ENCODE measurements around the gene PNPLA7. TPM values are rescaled to one million over a fixed set of nuclear protein-coding genes. Genes with fewer than 3 reads are reported as not detected.

Gene PNPLA7
- total RNA-seq, 2 experiments from 2014 or later = 1.5 to 10.2 TPM

GRCh38 chr9:137500666-137501397 lies 49.4 kb downstream of the PNPLA7 start:
- ChIA-PET POLR2A (no interaction called here), CTCF (ENCODE audit: unreplicated experiment) (no interaction called here)
- no peaks in the 10 kb centered on the region for H4K20me1 ChIP-seq (ENCODE audit: insufficient read depth, low read length)
- H3K4me1 ChIP-seq (ENCODE audit: insufficient read depth, low read length, poor library complexity, severe bottlenecking) = no peaks in the 10 kb centered on the region
- no peak for DNase-seq (ENCODE audit: low spot score)
- BruUV-seq (replicated peaks) = no TSS peak
- no peak overlapping the region for H3K27ac ChIP-seq (ENCODE audit: low read depth, low read length, poor library complexity, severe bottlenecking)
- TF ChIP-seq EZH2phosphoT487 (IDR thresholded peaks at IDR 0.05; ENCODE audit: borderline replicate concordance, low read depth, low read length) = no peak
- TF ChIP-seq, protein P1, sequence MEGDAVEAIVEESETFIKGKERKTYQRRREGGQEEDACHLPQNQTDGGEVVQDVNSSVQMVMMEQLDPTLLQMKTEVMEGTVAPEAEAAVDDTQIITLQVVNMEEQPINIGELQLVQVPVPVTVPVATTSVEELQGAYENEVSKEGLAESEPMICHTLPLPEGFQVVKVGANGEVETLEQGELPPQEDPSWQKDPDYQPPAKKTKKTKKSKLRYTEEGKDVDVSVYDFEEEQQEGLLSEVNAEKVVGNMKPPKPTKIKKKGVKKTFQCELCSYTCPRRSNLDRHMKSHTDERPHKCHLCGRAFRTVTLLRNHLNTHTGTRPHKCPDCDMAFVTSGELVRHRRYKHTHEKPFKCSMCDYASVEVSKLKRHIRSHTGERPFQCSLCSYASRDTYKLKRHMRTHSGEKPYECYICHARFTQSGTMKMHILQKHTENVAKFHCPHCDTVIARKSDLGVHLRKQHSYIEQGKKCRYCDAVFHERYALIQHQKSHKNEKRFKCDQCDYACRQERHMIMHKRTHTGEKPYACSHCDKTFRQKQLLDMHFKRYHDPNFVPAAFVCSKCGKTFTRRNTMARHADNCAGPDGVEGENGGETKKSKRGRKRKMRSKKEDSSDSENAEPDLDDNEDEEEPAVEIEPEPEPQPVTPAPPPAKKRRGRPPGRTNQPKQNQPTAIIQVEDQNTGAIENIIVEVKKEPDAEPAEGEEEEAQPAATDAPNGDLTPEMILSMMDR (conservative IDR thresholded peaks at IDR 0.05; ENCODE audit: low read length) = no peak
- H3K4me2 ChIP-seq (ENCODE audit: low read length) = no peak overlapping the region
- intact Hi-C loops (cut with micrococcal nuclease; ENCODE audit: unreplicated experiment) = no loop called here
- no peak overlapping the region for H3K4me3 ChIP-seq (ENCODE audit: low read depth, low read length, poor library complexity, severe bottlenecking)
- no peaks in the 10 kb centered on the region for H3K79me2 ChIP-seq (ENCODE audit: insufficient read depth, low read depth, low read length)
- H3K9me3 ChIP-seq (ENCODE audit: low read length) = no peaks in the 10 kb centered on the region
- no peak overlapping the region for H2AFZ ChIP-seq (ENCODE audit: low read length)
- no peaks in the 10 kb centered on the region for H3K36me3 ChIP-seq (ENCODE audit: insufficient read depth, low read length)
- no peaks in the 10 kb centered on the region for H3K9me2 ChIP-seq (ENCODE audit: insufficient read depth, low read length)

DNA sequence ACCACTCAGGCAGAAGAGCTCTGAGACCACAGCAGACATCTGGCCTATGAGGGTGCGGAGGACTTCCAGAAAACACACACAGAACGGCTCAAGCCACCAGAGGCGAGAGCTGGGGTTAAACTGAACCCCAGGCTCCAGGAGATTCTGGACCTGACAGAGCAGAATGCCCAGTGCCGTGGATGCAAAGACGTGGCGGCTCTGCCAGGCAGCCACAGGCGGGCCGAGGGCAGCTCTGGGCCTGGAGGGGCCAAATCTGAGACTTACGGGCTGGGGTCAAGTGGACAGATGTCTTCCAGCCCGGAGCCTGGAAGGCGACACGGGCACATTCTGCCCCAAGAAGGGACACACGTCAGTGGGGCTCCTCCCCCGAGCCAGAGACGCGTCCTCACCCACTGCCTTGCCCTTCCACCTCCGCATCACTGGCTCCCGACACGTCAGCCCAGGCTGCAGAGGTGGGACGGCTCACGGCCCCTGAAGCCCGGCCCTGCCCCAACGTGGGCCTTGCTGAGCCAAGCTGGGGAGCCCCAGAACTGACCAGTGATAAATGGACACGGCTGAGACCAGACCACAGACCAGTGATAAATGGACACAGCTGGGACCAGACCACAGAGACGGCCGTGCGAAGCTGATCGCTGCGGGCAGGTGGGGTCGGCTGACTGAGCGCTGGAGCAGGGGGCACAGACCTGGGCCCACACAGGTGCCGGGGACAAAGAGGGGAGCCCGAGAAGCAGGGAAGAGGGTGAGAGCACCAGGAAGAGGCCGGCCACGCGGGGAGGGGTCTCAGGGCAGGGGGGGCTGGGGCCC lies 50.1 kb downstream of the PNPLA7 start:
- Histone ChIP-seq H3K36me3 (ENCODE audit: insufficient read depth, low read length) (no peaks in the 10 kb centered on the region), H3K4me1 (ENCODE audit: insufficient read depth, low read length, poor library complexity, severe bottlenecking) (no peaks in the 10 kb centered on the region), H3K4me2 (ENCODE audit: low read length) (no peak overlapping the region), H4K20me1 (ENCODE audit: insufficient read depth, low read length) (no peaks in the 10 kb centered on the region), H2AFZ (ENCODE audit: low read length) (no peak overlapping the region), H3K9me2 (ENCODE audit: insufficient read depth, low read length) (no peaks in the 10 kb centered on the region), H3K9me3 (ENCODE audit: low read length) (no peaks in the 10 kb centered on the region), H3K79me2 (ENCODE audit: insufficient read depth, low read depth, low read length) (no peaks in the 10 kb centered on the region), H3K4me3 (ENCODE audit: low read depth, low read length, poor library complexity, severe bottlenecking) (no peak overlapping the region), H3K27ac (ENCODE audit: low read depth, low read length, poor library complexity, severe bottlenecking) (no peak overlapping the region)
- intact Hi-C loops (cut with micrococcal nuclease; ENCODE audit: unreplicated experiment) = no loop called here
- ChIA-PET CTCF (ENCODE audit: unreplicated experiment) (no interaction called here), POLR2A (no interaction called here)
- BruUV-seq (replicated peaks) = no TSS peak
- DNase-seq (ENCODE audit: low spot score) = no peak
- TF ChIP-seq EZH2phosphoT487 (IDR thresholded peaks at IDR 0.05; ENCODE audit: borderline replicate concordance, low read depth, low read length) = no peak
- TF ChIP-seq, protein P1 (conservative IDR thresholded peaks at IDR 0.05; ENCODE audit: low read length) = no peak

DNA sequence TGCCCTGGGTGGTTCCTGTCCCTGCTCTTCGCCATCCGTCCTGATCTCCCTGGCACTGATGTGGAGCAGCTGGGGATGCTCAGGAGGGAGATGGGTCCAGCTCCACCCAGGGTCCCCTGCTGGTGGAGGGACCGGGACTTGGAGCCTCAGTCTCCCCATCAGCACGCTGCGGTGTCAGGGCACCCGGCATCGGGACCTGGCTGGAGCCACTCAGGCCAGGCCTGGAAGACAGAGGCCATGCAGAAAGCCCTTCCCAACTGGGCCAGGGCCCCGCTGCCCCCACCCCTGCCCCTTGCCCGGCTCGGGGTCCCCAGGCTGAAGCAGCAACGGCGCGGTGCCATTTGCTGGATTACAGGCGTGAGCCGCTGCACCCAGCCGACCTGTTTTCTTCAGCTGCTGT lies 50.8 kb downstream of the PNPLA7 start:
- POLR2A ChIA-PET = no interaction called here
- H3K4me3 ChIP-seq (ENCODE audit: low read depth, low read length, poor library complexity, severe bottlenecking) = no peak overlapping the region
- DNase-seq (ENCODE audit: low spot score) = no peak
- no peaks in the 10 kb centered on the region for H3K79me2 ChIP-seq (ENCODE audit: insufficient read depth, low read depth, low read length)
- no peak overlapping the region for H3K27ac ChIP-seq (ENCODE audit: low read depth, low read length, poor library complexity, severe bottlenecking)
- TF ChIP-seq EZH2phosphoT487 (IDR thresholded peaks at IDR 0.05; ENCODE audit: borderline replicate concordance, low read depth, low read length) = no peak
- TF ChIP-seq, protein P1 (conservative IDR thresholded peaks at IDR 0.05; ENCODE audit: low read length) = no peak
- no peak overlapping the region for H3K4me2 ChIP-seq (ENCODE audit: low read length)
- no peaks in the 10 kb centered on the region for H3K36me3 ChIP-seq (ENCODE audit: insufficient read depth, low read length)
- intact Hi-C loops (cut with micrococcal nuclease; ENCODE audit: unreplicated experiment) = no loop called here
- H2AFZ ChIP-seq (ENCODE audit: low read length) = no peak overlapping the region
- CTCF ChIA-PET (ENCODE audit: unreplicated experiment) = no interaction called here
- no peaks in the 10 kb centered on the region for H3K9me3 ChIP-seq (ENCODE audit: low read length)
- no peaks in the 10 kb centered on the region for H3K9me2 ChIP-seq (ENCODE audit: insufficient read depth, low read length)
- no peaks in the 10 kb centered on the region for H3K4me1 ChIP-seq (ENCODE audit: insufficient read depth, low read length, poor library complexity, severe bottlenecking)
- BruUV-seq (replicated peaks) = no TSS peak
- no peaks in the 10 kb centered on the region for H4K20me1 ChIP-seq (ENCODE audit: insufficient read depth, low read length)
